Anterior cingulate cortex (tissue), 58 donors: Measurements from ENCODE around the gene ATP8B4.
A peak's percentile ranks its signal among the peaks of the same experiment; 100 is the strongest.
"Not testable (repeated sequence)": the region's sequence is repeated elsewhere in the genome, so short reads cannot be mapped to it uniquely, and the experiment has no call there.

Experiments
- DNase-seq, 58 donors: peaks; one replicate each; lab custom pipeline; 2025; lab: John Stamatoyannopoulos, UW

Gene ATP8B4

DNA sequence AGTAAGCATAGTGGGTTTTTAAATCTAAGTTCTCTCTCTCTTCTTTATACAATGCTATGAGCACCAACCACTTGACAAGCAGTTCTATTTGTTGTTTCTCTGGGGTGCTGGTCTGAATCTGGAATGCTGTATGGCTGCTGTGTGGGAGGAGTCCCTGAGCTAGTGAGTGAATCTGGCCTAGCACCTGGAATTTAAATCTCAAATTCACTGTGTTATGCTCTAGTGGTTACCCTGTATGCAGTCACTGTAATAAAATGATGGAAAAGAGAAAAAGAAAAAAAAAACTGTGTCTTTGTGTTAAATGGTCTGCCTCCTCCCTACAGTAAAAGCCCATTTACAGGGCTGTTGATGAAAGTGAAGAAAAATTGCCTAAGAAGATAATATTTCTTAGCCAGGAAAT lies 155.0 kb downstream of the ATP8B4 start:
- no peak for DNase-seq

DNA sequence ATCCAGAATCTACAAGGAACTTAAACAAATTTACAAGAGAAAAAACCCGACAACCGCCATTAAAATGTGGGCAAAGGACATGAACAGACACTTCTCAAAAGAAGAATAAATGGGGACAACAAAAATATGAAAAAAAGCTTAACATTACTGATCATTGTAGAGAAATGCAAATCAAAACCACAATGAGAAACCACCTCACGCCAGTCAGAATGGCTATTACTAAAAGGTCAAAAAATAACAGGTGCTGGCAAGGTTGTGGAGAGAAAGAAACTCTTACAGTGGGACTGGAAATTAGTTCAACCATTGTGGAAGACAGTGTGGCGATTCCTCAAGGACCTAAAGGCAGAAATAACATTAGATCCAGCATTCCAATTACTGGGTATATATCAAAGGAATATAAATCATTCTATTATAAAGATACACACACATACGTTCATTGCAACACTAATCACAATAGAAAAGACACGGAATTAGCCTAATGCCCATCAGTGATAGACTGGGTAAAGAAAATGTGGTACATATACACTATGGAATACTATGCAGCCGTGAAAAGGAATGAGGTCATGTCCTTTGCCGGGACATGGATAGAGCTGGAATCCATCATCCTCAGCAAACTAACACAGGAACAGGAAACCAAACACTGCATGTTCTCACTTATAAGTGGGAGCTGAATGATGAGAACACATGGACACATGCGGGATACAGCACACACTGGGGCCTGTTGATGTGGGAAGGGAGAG lies 155.8 kb downstream of the ATP8B4 start:
- DNase-seq: not testable (repeated sequence)

DNA sequence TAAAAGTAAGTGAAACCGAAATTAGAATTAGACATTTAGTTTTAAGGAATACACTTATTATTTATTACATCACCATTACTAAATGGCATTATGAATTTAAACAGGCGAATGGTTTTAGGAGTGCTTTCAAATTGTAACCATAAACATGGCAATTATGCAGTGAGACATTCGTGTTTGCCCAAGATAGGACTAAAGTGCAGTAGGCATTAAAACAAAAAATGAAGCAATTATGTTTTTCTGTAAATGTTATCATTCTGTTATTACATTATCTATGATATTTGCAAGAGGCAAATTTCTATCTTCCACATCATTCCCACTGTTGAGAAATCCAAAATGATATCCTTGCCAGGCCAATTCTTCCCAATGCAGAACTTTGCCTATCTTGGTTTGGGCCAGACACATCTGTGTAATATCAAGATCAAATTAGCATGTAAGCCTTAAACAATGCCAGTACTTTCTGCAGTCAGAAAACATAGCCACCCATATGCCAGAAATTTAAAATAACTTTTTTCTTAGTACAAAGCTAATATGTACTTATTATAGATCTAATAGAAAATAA lies 156.9 kb downstream of the ATP8B4 start:
- DNase-seq: no peak

DNA sequence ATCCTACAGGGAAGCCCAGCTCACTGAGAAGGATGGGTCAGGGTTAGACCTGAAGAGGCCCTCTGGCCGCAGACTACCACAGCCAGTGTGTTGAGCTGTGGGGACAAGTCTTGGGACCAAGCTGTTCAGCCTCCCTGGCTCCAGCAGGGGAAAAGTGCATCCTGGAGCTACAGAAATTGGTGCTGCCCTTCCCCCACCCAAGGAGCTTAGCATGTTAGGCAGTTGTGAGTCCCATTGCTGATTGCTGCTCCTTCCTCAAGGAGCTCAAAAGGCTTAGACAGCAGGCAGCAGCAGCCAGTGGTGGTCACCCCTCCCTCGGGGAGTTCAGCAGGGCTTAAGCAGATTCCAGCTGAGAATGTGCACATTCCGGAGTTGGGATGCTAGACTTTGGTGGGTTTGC lies 165.6 kb downstream of the ATP8B4 start:
- no peak for DNase-seq

DNA sequence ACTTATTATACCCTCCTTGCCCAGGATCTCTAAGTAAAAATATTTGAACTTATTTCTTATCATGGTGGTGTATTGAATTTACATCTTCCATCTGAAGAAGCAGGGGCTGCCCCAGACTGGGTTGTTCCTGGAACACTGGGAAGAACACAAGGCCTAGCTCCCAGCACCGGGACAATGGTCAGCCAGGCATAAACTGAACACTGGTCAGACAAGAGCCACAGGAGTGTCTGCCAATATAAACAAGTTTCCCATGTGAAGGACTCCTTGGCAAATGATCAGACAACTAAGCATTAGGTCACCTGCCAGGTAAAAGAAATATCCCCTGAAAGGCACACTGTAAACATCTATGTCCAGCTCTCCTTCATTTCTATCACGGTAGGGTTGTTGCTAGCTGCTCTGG lies 172.4 kb downstream of the ATP8B4 start:
- DNase-seq: no peak

DNA sequence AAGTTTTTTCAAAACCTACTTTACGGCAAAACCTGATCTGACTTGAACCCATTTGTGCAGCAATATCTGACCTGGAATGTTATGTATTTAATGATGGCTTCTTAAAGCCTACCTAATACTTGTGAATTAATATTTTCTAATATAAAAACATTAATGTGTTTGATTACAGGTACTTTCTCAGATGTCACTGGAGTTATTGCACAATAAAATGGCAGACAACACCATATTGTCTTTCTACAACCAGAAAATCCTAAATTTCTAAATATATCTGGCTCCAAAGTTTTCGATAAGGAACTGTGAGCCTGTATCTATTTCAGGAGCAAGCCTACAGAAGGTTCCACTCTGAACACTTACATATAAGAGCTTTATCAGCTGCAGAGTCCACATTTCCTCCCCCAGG lies 184.5 kb downstream of the ATP8B4 start:
- no peak for DNase-seq

DNA sequence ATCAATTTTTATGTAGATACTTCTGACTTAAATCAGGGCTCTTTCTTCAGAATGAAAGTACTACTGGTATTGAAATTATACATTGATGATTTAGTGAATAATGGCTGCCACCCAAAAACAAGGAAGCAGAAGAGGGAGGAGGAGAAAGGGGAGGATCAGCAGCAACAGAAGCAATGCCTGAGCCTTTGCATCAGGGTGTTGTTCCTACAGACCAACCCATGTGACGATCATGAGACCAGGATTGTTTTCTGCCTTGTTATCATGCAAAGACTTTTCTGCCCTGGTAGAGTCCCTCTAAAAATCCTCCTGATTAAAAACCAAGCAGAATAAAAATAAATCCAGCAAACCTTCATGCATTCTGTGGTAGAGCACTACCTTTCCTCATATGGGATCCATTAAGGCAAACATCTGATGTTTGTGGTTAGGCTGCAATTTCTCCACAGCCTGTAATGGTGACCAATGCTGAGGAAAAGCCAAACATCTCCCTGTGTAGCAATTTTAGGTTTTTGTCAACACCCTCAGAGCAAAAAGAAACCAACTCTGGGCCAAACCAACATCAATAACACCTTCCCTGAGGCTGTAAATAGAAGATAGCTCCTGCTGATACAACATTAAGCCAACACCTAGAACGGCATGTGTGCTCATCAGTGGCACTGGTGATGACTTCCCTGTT lies 191.7 kb downstream of the ATP8B4 start:
- DNase-seq: no peak

DNA sequence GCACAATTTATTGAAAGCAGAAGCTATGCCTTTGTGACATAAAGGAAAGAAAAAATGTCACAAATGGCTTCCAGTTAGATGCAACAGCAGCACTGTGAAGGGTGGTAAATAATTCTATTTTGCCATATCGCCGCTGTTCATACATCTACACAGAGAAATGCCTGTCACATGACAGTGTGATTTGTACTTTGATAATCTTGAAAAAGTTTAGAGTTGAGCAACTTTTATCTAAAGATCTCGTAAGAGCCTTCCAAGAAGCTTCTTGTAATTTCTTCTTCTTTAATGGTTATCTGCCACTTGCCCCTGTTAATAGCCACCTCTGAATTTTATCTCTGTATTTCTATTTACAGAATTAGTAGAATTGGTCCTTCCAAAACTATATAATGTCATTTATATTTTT lies 192.3 kb downstream of the ATP8B4 start:
- DNase-seq: no peak

DNA sequence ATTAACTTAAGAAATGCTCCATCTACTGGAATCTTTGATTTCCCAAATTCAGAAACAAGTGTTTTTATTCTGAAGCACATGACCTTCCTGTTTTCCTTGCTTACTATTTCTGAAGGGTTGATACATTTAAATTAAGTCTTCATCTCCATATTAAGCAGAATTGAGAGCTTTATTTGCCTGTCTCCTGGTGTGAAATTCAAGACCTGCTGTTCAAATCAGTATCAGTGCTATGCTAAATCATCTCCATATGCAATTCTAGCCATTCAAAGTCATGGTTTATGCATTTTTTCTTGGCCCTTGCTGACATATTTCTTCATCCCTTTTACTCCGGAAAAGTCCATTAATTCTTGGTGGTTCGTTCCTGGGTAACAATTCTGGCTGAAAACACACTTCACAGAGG lies 195.4 kb downstream of the ATP8B4 start:
- DNase-seq: no peak

DNA sequence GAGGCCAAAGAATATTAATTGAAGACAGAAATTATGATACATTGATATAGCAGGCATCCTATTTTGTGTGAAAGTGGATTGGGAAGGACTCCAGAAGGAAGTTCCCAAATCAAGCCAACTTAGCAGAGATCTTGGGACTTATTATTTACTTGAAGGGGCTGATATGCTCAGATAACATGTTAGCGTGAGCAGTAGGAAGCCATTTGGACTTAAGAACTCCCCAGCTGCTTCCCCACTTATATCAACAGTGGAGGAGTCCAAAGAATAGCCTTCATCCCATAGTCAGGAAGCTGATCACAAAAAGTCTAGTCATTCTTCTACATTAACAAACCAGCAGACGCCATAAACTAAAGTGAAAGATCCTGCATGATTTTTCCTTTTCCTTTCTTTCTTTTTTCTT lies 200.0 kb downstream of the ATP8B4 start:
- no peak for DNase-seq

DNA sequence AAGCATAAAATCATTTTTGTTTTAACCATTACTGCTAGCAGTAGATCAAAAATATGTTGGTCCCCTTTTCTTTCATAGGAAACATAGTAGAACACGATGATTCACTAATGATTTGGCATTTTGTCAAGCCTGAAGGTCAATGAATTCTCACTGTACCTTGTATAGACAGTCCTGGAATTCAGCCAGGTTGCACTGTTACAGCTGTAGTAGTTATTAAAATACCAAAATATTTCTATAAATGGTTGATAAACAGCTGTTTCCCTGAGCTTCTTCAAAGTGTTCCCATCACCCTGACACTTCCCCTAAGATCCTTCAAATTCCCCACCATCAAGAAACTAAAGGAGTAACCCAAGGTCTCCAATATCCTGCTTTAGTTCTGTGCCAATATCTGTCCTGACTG lies 200.9 kb downstream of the ATP8B4 start:
- no peak for DNase-seq

DNA sequence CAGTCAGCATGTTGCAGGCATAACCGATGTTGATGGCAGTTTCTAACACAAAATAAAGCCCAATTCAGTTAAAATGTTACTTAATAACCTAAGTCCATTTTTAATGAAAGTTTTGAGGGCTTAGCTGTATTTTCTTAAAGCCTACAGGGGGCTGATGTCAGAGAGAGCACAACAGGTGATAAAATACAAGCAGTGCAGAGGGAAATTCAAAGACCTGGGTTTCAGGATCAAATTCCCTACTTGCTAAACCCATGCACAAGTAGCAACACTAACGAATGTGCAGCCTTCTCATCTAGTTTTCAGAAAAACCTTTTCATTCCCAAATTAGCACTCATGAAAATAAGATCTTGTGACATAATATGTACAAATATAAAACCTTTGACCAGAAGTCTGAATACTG lies 202.0 kb downstream of the ATP8B4 start:
- no peak for DNase-seq

DNA sequence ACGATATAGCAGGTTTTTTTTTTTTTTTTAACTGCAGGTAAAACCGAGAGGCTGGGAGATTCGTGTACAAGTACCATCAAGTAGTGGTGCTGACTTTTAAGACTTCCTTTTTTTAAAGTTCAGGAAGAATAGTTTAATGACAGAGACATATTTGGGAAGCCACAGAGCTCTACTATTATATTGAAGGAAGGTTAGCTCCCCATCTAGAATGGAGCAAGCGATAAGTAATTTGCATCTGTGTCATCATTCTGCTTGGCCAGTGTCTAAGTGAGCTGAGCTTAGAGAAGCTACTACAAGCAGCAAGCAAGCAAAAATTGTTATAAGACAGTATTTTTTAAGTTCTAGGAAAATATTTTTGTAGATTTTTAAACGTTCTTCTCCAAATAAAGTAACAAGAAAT lies 203.2 kb downstream of the ATP8B4 start:
- no peak for DNase-seq

DNA sequence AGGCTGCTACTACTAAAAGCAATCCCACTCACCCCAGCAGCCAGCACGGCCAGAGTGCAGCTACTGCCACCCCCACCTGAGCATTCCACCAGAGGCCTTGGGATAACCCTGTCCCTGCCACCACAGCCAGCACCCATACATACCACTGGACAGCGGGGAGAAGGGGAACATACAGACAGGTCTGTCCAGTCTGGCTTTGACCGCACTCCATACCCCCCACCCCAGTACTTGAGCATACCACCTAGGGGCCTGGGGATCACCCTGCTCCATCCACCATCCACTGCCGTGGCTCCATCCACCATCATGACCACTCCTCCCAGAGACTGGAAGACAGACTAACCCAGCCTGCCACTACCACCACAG lies 210.1 kb downstream of the ATP8B4 start:
- no peak for DNase-seq

DNA sequence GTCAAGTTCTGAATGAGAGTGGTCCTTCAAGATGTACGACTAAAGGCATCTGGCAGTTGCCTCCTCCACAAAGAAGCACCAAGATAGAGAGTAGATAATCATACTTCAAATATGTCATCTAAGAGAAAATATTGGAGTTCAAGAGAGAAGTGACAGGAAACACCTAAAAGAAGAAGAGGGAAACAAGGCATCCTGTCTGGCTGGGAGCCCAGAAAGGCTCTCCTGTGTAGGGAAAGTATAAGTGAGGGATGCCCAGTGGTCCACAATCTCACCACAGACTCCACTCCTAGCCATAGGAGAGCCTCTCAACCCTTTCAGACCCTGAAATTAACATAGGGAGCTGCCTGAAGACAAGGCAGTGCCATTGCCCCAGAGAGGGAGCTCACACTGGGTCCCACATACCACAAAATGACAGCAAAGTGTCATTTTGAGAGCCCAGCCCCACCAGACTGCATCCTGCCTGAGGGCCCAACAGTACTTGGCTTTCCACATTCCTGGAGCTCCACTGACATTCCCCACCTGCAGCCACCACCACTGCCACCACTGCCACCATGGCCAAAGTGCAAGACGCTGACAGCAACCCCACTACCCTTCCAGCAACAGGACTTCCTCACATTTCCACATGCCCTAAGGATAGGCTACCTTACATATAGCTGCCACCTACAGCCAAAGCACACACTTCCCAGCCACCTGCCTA lies 210.6 kb downstream of the ATP8B4 start:
- DNase-seq: no peak

DNA sequence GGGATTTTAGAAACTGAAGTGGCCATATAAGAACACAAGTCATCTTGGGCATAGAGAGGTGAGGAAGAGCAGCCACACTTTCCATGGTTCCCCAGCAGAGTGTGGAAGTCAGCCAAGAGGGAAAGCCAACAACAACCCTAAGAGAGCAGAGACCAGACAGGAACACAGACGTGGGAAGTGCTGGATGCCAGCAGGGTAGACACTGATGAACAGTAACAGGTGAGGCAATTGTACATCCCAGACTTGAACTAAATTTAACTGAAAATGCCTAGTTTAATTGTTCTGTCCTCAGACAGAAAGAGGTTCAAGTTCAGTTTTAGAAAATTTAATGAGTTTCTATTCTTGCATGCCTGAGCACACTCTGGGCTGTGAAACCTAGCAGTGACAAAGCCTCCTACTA lies 212.1 kb downstream of the ATP8B4 start:
- DNase-seq: no peak

DNA sequence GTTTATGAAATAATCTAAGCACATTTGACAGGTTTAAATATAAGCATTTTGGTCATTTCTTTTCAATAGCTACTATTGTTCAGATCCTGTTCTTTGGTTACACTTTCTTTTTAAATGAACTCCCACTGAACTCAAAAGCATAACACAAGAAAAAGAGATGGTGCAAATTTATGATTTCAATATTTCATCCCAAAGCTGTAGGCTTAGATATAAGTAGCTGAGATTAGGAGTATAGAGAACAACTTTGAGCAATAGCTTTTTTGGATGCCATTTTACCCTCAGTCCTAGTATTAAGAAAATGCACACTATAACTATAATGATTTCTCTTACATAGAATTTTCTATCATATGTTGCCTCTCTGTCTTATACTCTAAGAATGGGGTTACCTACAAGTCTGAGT lies 213.8 kb downstream of the ATP8B4 start:
- DNase-seq: no peak

DNA sequence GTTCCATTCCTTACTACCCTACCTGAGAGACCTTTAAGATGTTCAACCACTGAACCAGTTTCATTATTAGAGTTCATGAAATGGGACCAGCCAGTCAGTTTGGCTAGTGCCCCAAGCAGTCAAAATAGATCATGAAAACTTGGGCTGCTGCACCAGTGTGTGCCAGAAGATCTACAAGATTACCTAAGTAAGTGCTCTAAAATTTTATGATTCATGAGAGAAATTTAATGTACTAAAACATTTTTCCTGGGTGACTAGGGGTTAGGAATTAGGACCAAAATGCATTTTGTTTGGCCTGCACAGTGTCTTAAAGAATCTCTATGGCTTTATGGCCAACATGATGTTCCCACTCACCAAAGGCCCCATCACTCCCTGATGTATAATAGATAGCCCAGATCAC lies 214.7 kb downstream of the ATP8B4 start:
- no peak for DNase-seq

DNA sequence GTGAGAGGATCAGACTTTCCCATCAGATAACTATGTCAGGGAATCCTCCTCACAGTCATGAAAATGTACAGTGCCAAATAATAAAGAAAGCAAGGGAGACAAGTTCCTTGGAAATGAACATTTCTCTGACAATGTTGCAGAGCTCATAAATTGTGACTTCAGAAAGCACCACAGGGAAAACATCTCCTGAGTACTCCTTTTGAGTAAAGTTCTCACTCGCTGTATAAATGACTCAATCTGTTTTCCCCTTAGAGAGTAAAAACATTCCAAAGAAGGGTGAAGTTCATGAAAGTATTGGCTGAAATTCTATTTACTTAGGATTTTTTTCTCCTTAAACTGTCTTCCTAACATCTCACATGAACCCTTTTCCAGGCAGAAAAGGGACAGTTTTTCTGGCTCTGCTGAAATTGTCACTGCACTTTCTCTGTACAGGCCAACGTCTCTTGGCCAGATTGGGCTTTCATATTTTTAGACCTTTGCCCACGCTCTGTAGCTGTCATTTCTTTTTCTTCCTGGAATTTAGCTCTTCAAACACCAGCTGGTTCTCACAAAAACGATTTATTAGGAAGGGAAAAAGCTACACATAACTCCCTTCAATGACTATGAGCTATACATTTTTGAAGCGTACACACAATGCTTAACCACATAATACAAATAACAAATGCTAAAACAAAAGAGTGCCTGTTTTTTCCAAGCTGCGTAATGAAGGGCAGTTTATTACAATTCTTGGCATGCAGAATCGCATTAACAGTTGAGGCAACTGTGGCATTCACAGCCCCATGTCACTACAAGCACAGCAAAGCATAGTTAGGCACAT lies 216.1 kb downstream of the ATP8B4 start:
- peak in 7 of 58 donors; percentile 13 to 69 (median 19) for DNase-seq

DNA sequence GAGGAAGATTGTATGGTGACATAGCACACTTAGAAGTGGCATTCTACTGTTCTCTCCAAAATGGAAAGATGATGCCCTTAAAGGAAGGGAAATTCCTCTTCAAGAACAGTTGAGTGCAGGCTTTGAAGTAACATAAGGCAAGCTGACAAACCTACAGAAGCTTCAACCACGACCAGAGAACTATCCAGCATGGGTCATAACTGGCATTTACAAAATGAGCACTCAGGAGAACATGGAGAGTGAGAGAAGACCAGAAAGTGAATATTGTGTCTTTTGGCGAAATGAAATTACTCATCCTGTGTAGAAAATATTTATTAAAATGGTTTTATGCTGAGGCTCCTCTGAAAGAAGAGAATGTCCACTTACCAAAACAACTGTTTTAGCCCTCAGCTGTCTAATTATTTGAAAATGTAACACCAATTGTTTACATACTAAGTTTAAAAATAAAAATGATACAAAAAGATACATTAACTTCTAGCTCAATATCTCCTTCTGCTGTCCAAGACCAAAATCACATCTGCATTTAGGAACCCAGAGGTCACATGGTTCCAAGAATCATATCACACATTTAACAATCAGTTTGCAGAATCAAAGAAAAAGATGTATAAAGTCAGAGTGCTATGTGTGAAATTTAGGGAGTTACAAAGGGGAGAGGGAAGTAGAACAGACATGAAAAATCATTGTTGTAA lies 216.9 kb downstream of the ATP8B4 start:
- DNase-seq: peak in 1 of 58 donors; percentile 25
